SK-N-SH treated with all-trans-retinoic acid at 6 μM for 48 hours (cell line): ENCODE results near the gene GLI2.

ENCODE experiments used
- ARNTL ChIP-seq: fragments of 450-650 bp; formaldehyde crosslinking; IDR thresholded peaks from 2 replicates; pipeline ENCODE4 v1.5.0; 2020; ENCODE audit warnings: low read depth, mild to moderate bottlenecking, moderate library complexity, borderline replicate concordance
- ZC3H10 ChIP-seq: fragments of 250-450 bp; sonication (Bioruptor Pico); IDR thresholded peaks from 2 replicates; pipeline ENCODE4 v1.5.1; 2021; ENCODE audit warnings: mild to moderate bottlenecking, moderate library complexity
- ZNF70 ChIP-seq: fragments of 450-650 bp; formaldehyde crosslinking; IDR thresholded peaks from 2 replicates; pipeline ENCODE4 v1.5.0; 2020; ENCODE audit warnings: mild to moderate bottlenecking, moderate library complexity
- TF ChIP-seq, protein P1 (sequence below): fragments of 250-450 bp; sonication (Bioruptor Pico); IDR thresholded peaks from 2 replicates; pipeline ENCODE4 v1.5.1; 2020; ENCODE audit warnings: low read depth, mild to moderate bottlenecking, moderate library complexity
- TF ChIP-seq, protein P2 (sequence below): fragments of 250-450 bp; sonication (Bioruptor Pico); IDR thresholded peaks from 2 replicates; pipeline ENCODE4 v1.8.0; 2020; ENCODE audit warnings: mild to moderate bottlenecking, moderate library complexity, borderline replicate concordance

- TF ChIP-seq ZNF70 (CRISPR knock-in tag) (no peak), ZC3H10 (CRISPR knock-in tag) (no peak), ARNTL (CRISPR knock-in tag) (no peak)
- TF ChIP-seq, protein P1, sequence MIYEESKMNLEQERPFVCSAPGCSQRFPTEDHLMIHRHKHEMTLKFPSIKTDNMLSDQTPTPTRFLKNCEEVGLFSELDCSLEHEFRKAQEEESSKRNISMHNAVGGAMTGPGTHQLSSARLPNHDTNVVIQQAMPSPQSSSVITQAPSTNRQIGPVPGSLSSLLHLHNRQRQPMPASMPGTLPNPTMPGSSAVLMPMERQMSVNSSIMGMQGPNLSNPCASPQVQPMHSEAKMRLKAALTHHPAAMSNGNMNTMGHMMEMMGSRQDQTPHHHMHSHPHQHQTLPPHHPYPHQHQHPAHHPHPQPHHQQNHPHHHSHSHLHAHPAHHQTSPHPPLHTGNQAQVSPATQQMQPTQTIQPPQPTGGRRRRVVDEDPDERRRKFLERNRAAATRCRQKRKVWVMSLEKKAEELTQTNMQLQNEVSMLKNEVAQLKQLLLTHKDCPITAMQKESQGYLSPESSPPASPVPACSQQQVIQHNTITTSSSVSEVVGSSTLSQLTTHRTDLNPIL, result no peak
- TF ChIP-seq, protein P2, sequence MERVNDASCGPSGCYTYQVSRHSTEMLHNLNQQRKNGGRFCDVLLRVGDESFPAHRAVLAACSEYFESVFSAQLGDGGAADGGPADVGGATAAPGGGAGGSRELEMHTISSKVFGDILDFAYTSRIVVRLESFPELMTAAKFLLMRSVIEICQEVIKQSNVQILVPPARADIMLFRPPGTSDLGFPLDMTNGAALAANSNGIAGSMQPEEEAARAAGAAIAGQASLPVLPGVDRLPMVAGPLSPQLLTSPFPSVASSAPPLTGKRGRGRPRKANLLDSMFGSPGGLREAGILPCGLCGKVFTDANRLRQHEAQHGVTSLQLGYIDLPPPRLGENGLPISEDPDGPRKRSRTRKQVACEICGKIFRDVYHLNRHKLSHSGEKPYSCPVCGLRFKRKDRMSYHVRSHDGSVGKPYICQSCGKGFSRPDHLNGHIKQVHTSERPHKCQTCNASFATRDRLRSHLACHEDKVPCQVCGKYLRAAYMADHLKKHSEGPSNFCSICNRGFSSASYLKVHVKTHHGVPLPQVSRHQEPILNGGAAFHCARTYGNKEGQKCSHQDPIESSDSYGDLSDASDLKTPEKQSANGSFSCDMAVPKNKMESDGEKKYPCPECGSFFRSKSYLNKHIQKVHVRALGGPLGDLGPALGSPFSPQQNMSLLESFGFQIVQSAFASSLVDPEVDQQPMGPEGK (CRISPR knock-in tag), result no peak
Measured at GRCh38 chr2:120764492-120764891, 28.8 kb downstream of the GLI2 start.
